GM12878 (cell line): ENCODE results near the gene DYNLT3. TPM values are rescaled to one million over a fixed set of nuclear protein-coding genes. Genes with fewer than 3 reads are reported as not detected.

Experiments
- ATAC-seq: fragments of 200-7000 bp; cut with Tn5 transposase; 3 replicates; pipeline ENCODE4 v1.9.1; 2020; ENCODE audit warnings: mild to moderate bottlenecking, moderate library complexity
- BruUV-seq: library from RNA; stranded (reverse); fragments of 400-500 nt; replicated peaks from 2 replicates; lab custom pipeline; 2021; lab: Mats Ljungman, UMichigan
- CTCF ChIA-PET: fragments of 300-600 bp; sonication (Branson Sonifier 250); formaldehyde crosslinking; extraction: SDS; loops from one replicate; lab custom pipeline; 2021; ENCODE audit warnings: inconsistent platforms; lab: Yijun Ruan, JAX
- POLR2A ChIA-PET: fragments of 350-600 bp; formaldehyde crosslinking; extraction: SDS; loops from one replicate; lab custom pipeline; 2021; ENCODE audit warnings: inconsistent platforms; lab: Charles Lee
- RAD21 ChIA-PET: fragments of 300-600 bp; sonication (Branson Sonifier 250); formaldehyde crosslinking; loops from one replicate; lab custom pipeline; 2023; ENCODE audit warnings: antibody characterized with exemption; ENCODE audit not compliant: unreplicated experiment; lab: Charles Lee
- SMC1A ChIA-PET: fragments of 300-600 bp; sonication (Branson Sonifier 250); formaldehyde crosslinking; loops from one replicate; lab custom pipeline; 2023; ENCODE audit not compliant: unreplicated experiment, uncharacterized antibody; lab: Charles Lee
- DNase-seq: peaks from one replicate; pipeline ENCODE4 v3.0.0-alpha.2; 2011; ENCODE audit warnings: low read depth, low spot score
- FAIRE-seq: peaks from 3 replicates; lab custom pipeline; 2011; peaks lifted over from hg19 to GRCh38; lab: Jason Lieb, UNC
- H2AFZ ChIP-seq: 2 replicates; pipeline ENCODE4 v1.6.0; 2011; ENCODE audit warnings: low read depth, low read length, control low read depth; ENCODE audit not compliant: control insufficient read depth
- H3K27ac ChIP-seq: 2 replicates; pipeline ENCODE4 v1.5.1; 2011; ENCODE audit warnings: control low read depth; ENCODE audit not compliant: control insufficient read depth, insufficient read depth
- H3K27me3 ChIP-seq, 2 experiments: replicated peaks in 1 of 2; 2 replicates each; pipeline versions ENCODE4 v1.6.0 to v1.6.1; 2011; ENCODE audit warnings: low read length in 1 of 2; ENCODE audit not compliant: control insufficient read depth in 2 of 2, insufficient read depth in 2 of 2
- H3K36me3 ChIP-seq, 2 experiments: 2 replicates each; pipeline ENCODE4 v1.5.1; 2011; ENCODE audit warnings: low read length in 1 of 2; ENCODE audit not compliant: control insufficient read depth in 2 of 2, insufficient read depth in 2 of 2
- H3K4me1 ChIP-seq: 2 replicates; pipeline ENCODE4 v1.6.1; 2011; ENCODE audit warnings: mild to moderate bottlenecking, low read length, moderate library complexity, mixed read lengths; ENCODE audit not compliant: control insufficient read depth, insufficient read depth
- H3K4me2 ChIP-seq: 2 replicates; pipeline ENCODE4 v1.6.0; 2011; ENCODE audit warnings: control low read depth; ENCODE audit not compliant: control insufficient read depth, insufficient read depth
- H3K4me3 ChIP-seq: fragments of 200-600 bp; sonication (generic); 2 replicates; pipeline ENCODE4 v1.5.1; 2016
- H3K79me2 ChIP-seq: 2 replicates; pipeline ENCODE4 v1.6.0; 2011; ENCODE audit warnings: low read length; ENCODE audit not compliant: control insufficient read depth, insufficient read depth
- H3K9ac ChIP-seq: 2 replicates; pipeline ENCODE4 v1.8.0; 2011; ENCODE audit warnings: low read length, control low read depth, mixed read lengths; ENCODE audit not compliant: control insufficient read depth, insufficient read depth
- H3K9me3 ChIP-seq: replicated peaks from 3 replicates; pipeline ENCODE4 v1.5.1; 2011; ENCODE audit warnings: mild to moderate bottlenecking, low read length; ENCODE audit not compliant: control insufficient read depth, insufficient read depth
- H4K20me1 ChIP-seq: 2 replicates; pipeline ENCODE4 v1.6.0; 2011; ENCODE audit not compliant: control insufficient read depth, insufficient read depth
- ATF2 ChIP-seq: IDR thresholded peaks from 2 replicates; pipeline ENCODE4 v1.6.1; 2012; ENCODE audit warnings: low read length, inconsistent platforms
- BHLHE40 ChIP-seq, 2 experiments: fragments of 450-650 bp in 1 of 2; IDR thresholded peaks; 2 replicates each; pipeline ENCODE4 v1.6.1; 2011 to 2017; ENCODE audit warnings: low read depth in 2 of 2, borderline replicate concordance in 1 of 2, improper control_type of control experiment in 1 of 2, low read length in 1 of 2, mild to moderate bottlenecking in 1 of 2
- CTCF ChIP-seq, 3 experiments: IDR thresholded peaks in 2 of 3; conservative IDR thresholded peaks in 1 of 3; 2 replicates each; pipeline ENCODE4 v1.5.1; 2011; ENCODE audit warnings: low read depth in 3 of 3, low read length in 3 of 3, mild to moderate bottlenecking in 3 of 3, control low read depth in 2 of 3, moderate library complexity in 2 of 3, inconsistent platforms in 1 of 3, mixed read lengths in 1 of 3; ENCODE audit not compliant: control insufficient read depth in 2 of 3, insufficient read depth in 1 of 3; ENCODE audit errors: extremely low read depth in 1 of 3
- EED ChIP-seq: sonication (generic); IDR thresholded peaks from 2 replicates; pipeline ENCODE4 v1.6.1; 2016; ENCODE audit warnings: antibody characterized with exemption, low read depth
- GABPA ChIP-seq: IDR thresholded peaks from 2 replicates; pipeline ENCODE4 v1.6.1; 2014; ENCODE audit warnings: antibody characterized with exemption, low read depth, mild to moderate bottlenecking, inconsistent platforms
- HDAC6 ChIP-seq: fragments of 200-600 bp; sonication (generic); IDR thresholded peaks from one replicate; pipeline ENCODE4 v1.8.0; 2017; ENCODE audit warnings: antibody characterized with exemption; ENCODE audit not compliant: unreplicated experiment
- HSF1 ChIP-seq: fragments of 150-350 bp; IDR thresholded peaks from 2 replicates; pipeline ENCODE4 v1.6.1; 2014; ENCODE audit warnings: mild to moderate bottlenecking, low read depth, low read length
- IKZF1 ChIP-seq: fragments of 450-650 bp; conservative IDR thresholded peaks from 2 replicates; pipeline ENCODE4 v1.6.1; 2017; ENCODE audit warnings: antibody characterized with exemption, mild to moderate bottlenecking
- MXI1 ChIP-seq: fragments of 150-350 bp; IDR thresholded peaks from 2 replicates; pipeline ENCODE4 v1.6.1; 2011; ENCODE audit warnings: low read depth, mild to moderate bottlenecking, inconsistent platforms, low read length, improper control_type of control experiment
- NBN ChIP-seq: fragments of 450-650 bp; IDR thresholded peaks from 2 replicates; pipeline ENCODE4 v1.6.1; 2016
- POLR2A ChIP-seq: IDR thresholded peaks from 2 replicates; pipeline ENCODE4 v1.6.1; 2011; ENCODE audit warnings: low read depth, mild to moderate bottlenecking, low read length
- RUNX3 ChIP-seq: IDR thresholded peaks from 2 replicates; pipeline ENCODE4 v1.6.1; 2012; ENCODE audit warnings: low read length, inconsistent platforms
- SREBF1 ChIP-seq: IDR thresholded peaks from 2 replicates; pipeline ENCODE4 v1.6.1; 2012; ENCODE audit warnings: mild to moderate bottlenecking, low read length
- ZBED1 ChIP-seq: IDR thresholded peaks from 2 replicates; pipeline ENCODE4 v1.6.1; 2016; ENCODE audit warnings: borderline replicate concordance
- ZNF207 ChIP-seq: fragments of 450-650 bp; IDR thresholded peaks from 2 replicates; pipeline ENCODE4 v1.6.1; 2014; ENCODE audit warnings: antibody characterized with exemption, mild to moderate bottlenecking, borderline replicate concordance
- in situ Hi-C: fragments of 300-500 bp; cut with MboI; formaldehyde crosslinking; loops from 9 replicates; pipeline ENCODE4 v1.14.3; 2018; ENCODE audit warnings: mixed read lengths
- intact Hi-C: fragments of 100-400 bp; cut with micrococcal nuclease; formaldehyde crosslinking; loops from one replicate; pipeline ENCODE4 v1.14.2; 2022; ENCODE audit not compliant: unreplicated experiment
- polyA plus RNA-seq, 11 experiments: library from polyadenylated mRNA; depleted of rRNA in 4 of 11; unstranded in 6 of 11; stranded (reverse) in 5 of 11; fragments of >200 nt; fragmentation: Nextera tagmentation in 4 of 11; fragmentation: Illumina TruSeq in 1 of 11; extraction: Ambion mirVana in 4 of 11; extraction: Trizol in 1 of 11; gene quantifications; 1 replicate in 1 of 11; 2 replicates in 10 of 11; pipeline versions ENCODE4 v1.2.1 to v1.2.3, GENCODE V29; 2011 to 2016; ENCODE audit warnings: inconsistent platforms in 2 of 11, missing spikeins in 2 of 11, low read depth in 1 of 11
- total RNA-seq, 4 experiments: library from RNA; depleted of rRNA in 3 of 4; stranded (reverse); fragments of >200 nt in 3 of 4; fragmentation: Illumina TruSeq in 1 of 4; extraction: Trizol in 1 of 4; gene quantifications; 2 replicates each; pipeline versions ENCODE4 v1.2.1 to v1.2.3, GENCODE V29; 2013 to 2021
- TF ChIP-seq, protein P1 (sequence below): fragments of 450-650 bp; formaldehyde crosslinking; IDR thresholded peaks from 2 replicates; pipeline ENCODE4 v1.5.0; 2022; ENCODE audit warnings: mild to moderate bottlenecking, missing genetic modification characterization

Gene DYNLT3
- total and polyA plus RNA-seq, 10 of the 15 experiments (the other 5 are each of a cell fraction or from before 2014, with no cell fraction given) = 8.0 to 19.2 (median 12.8) TPM

DNA sequence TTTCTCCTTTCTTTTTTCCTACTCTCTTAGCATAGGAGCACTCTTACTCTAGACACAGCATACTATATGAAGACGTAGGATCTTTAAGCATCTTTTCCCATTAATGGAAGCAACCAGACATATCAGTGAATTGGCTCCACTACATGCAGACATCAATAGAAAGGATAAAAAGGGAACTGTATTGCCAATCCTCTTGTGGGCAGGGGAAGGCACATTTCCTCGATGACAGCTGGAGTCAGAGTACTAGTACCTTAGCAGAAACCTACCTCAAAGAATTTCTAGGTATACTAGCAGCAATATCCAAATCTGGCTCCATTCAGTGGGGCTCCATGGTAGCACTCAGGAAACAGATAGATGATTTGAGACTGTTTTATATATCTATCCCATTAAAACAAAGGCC, 47.4 kb downstream of the DYNLT3 start (continued):
- TF ChIP-seq ZBED1 = no peak
- no peak for TF ChIP-seq CTCF (IDR thresholded peaks at IDR 0.05 in 2 of 3, conservative IDR thresholded peaks at IDR 0.05 in 1 of 3; ENCODE audit: control insufficient read depth in 2 of 3, extremely low read depth in 1 of 3, insufficient read depth in 1 of 3, low read depth in 3 of 3, low read length in 3 of 3)
- TF ChIP-seq HSF1 = no peak

DNA sequence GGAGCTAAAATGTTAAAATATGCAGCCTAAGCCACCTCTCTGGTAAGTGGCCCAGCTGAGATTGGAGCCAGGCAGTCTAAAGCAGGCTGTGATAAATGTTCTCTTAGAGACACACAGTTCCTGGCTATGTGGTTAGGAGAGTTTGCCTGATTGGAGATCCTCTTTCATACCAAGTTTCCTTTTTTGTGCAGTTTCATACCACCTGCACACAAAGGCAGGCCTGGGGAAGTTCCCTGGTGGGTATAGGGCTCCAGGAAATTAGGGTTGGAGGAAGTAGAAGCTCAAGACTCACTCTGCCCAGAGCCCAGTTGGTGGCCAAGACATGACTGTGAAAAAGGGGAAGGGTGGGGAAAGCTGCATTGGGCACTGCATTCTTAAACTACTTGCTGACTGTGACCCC, 50.6 kb downstream of the DYNLT3 start:
- intact Hi-C loops = no loop called here
- peaks cover 0 to 16% of the 10 kb centered on the region in 2 experiments; a peak in 2 of 4 replicates for H3K36me3 ChIP-seq
- in situ Hi-C loops = no loop called here
- no peaks in the 10 kb centered on the region for H3K27me3 ChIP-seq
- no peaks in the 10 kb centered on the region for H3K9me3 ChIP-seq
- FAIRE-seq (no peak), DNase-seq (no peak), ATAC-seq (peak; percentile 81)
- CTCF ChIA-PET = interaction anchor here (4.8 kb wide), 1 partner anchor 52 kb away, joined by 21 read pairs; no protein-coding TSS in a partner anchor
- SMC1A ChIA-PET = interaction anchor here (0.8 to 4.4 kb wide), 6 partner anchors 9 to 51 kb away, joined by 3 to 21 read pairs (median 4); no protein-coding TSS in a partner anchor
- H3K4me3 ChIP-seq = no peak overlapping the region
- no peak overlapping the region for H2AFZ ChIP-seq
- H3K4me1 ChIP-seq = peaks cover 21% of the 10 kb centered on the region
- POLR2A ChIA-PET = interaction anchor here (0.9 to 1.2 kb wide), 2 partner anchors 9 to 15 kb away, joined by 4 to 5 read pairs; no protein-coding TSS in a partner anchor
- H3K9ac ChIP-seq = no peak overlapping the region
- no TSS peak for BruUV-seq
- peak overlapping the region; percentile 38 for H3K27ac ChIP-seq
- H4K20me1 ChIP-seq = no peaks in the 10 kb centered on the region
- RAD21 ChIA-PET = interaction anchor here (0.9 to 1.1 kb wide), 2 partner anchors 9 to 28 kb away, joined by 3 to 4 read pairs; no protein-coding TSS in a partner anchor
- no peaks in the 10 kb centered on the region; the same call in 1 of the 2 replicates for H3K79me2 ChIP-seq
- H3K4me2 ChIP-seq = no peak overlapping the region
- peak; percentile 49 for TF ChIP-seq RUNX3
- no peak for TF ChIP-seq HDAC6
- TF ChIP-seq POLR2A = no peak
- TF ChIP-seq EED = peak; percentile 40; the same call in 1 of the 2 replicates
- TF ChIP-seq IKZF1 = 0 out of 2 replicates have a peak, but pooled peaks have one; percentile 20
- TF ChIP-seq NBN = no peak
- TF ChIP-seq BHLHE40 (IDR thresholded peaks at IDR 0.05; ENCODE audit: borderline replicate concordance in 1 of 2, low read depth in 2 of 2, low read length in 1 of 2) = no peak
- TF ChIP-seq ZNF207 = no peak
- TF ChIP-seq SREBF1 = no peak
- TF ChIP-seq, protein P1, sequence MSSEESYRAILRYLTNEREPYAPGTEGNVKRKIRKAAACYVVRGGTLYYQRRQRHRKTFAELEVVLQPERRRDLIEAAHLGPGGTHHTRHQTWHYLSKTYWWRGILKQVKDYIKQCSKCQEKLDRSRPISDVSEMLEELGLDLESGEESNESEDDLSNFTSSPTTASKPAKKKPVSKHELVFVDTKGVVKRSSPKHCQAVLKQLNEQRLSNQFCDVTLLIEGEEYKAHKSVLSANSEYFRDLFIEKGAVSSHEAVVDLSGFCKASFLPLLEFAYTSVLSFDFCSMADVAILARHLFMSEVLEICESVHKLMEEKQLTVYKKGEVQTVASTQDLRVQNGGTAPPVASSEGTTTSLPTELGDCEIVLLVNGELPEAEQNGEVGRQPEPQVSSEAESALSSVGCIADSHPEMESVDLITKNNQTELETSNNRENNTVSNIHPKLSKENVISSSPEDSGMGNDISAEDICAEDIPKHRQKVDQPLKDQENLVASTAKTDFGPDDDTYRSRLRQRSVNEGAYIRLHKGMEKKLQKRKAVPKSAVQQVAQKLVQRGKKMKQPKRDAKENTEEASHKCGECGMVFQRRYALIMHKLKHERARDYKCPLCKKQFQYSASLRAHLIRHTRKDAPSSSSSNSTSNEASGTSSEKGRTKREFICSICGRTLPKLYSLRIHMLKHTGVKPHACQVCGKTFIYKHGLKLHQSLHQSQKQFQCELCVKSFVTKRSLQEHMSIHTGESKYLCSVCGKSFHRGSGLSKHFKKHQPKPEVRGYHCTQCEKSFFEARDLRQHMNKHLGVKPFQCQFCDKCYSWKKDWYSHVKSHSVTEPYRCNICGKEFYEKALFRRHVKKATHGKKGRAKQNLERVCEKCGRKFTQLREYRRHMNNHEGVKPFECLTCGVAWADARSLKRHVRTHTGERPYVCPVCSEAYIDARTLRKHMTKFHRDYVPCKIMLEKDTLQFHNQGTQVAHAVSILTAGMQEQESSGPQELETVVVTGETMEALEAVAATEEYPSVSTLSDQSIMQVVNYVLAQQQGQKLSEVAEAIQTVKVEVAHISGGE (CRISPR knock-in tag) = no peak
- TF ChIP-seq GABPA = no peak
- TF ChIP-seq MXI1 = no peak
- TF ChIP-seq ATF2 = no peak
